ENCODE measurements around the gene EFNA1.

DNA sequence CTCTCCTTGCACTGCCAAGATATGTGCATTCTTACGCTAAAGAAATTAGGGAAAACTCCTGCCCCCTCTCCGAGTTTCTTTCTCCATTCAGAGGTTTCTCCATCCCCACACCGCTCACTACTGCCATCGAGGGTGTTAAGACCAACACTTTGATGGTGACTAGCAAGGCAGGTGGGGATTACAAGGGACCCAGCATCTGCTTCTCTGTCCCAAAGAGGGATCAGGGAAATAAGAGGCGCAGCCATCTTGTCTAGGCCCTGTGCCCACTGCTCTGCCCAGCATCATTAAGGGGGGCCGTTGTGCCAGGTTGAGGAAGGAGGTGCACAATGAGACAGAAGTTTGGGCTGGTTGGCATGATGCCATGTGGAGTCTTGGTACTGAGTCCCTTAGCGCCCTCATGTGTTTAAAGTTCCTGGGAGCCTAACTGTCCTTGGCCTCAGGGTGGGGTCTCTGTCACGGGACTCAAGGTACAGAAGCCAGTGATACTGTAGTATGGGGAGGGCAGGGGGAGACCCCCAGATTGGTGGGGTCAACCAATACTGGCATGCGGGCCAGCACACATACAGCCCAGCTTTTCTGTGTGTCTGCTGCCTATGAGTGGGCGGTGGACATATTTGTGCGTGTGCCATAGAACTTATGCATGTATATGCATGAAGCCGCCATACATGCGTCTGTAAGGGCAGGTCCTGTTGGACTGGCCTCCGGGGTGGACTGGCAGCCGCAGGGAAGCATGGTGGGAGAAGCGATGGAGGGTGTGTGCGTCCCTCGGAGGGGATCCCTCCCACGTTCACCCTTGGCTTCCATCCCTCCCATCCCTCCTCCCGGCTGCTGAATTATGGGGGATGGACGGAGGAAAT, 43.6 kb upstream of the EFNA1 start:
- TF ChIP-seq CEBPB (IDR thresholded peaks at IDR 0.05; ENCODE audit: low read depth) (no peak), TCF7L2 (IDR thresholded peaks at IDR 0.05; ENCODE audit: borderline replicate concordance, extremely low read depth, insufficient read depth, insufficient read length) (no peak), ELF1 (IDR thresholded peaks at IDR 0.05; ENCODE audit: borderline replicate concordance, low read depth) (no peak), ZNF274 (IDR thresholded peaks at IDR 0.05; ENCODE audit: low read depth, low read length) (no peak), EZH2 (IDR thresholded peaks at IDR 0.05) (no peak), POLR2AphosphoS5 (IDR thresholded peaks at IDR 0.05; ENCODE audit: low read depth, low read length) (peak; percentile 52; the same call in 1 of the 2 replicates), EGR1 (IDR thresholded peaks at IDR 0.05; ENCODE audit: low read depth) (no peak)
- TF ChIP-seq, protein P1, sequence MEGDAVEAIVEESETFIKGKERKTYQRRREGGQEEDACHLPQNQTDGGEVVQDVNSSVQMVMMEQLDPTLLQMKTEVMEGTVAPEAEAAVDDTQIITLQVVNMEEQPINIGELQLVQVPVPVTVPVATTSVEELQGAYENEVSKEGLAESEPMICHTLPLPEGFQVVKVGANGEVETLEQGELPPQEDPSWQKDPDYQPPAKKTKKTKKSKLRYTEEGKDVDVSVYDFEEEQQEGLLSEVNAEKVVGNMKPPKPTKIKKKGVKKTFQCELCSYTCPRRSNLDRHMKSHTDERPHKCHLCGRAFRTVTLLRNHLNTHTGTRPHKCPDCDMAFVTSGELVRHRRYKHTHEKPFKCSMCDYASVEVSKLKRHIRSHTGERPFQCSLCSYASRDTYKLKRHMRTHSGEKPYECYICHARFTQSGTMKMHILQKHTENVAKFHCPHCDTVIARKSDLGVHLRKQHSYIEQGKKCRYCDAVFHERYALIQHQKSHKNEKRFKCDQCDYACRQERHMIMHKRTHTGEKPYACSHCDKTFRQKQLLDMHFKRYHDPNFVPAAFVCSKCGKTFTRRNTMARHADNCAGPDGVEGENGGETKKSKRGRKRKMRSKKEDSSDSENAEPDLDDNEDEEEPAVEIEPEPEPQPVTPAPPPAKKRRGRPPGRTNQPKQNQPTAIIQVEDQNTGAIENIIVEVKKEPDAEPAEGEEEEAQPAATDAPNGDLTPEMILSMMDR (IDR thresholded peaks at IDR 0.05 in 2 of 3, conservative IDR thresholded peaks at IDR 0.05 in 1 of 3; ENCODE audit: borderline replicate concordance in 1 of 3, insufficient read depth in 1 of 3, low read depth in 2 of 3, low read length in 2 of 3), result peak in 2 of 3 experiments; percentile 41 to 44; a peak in 4 of 6 replicates
- TF ChIP-seq, protein P2, sequence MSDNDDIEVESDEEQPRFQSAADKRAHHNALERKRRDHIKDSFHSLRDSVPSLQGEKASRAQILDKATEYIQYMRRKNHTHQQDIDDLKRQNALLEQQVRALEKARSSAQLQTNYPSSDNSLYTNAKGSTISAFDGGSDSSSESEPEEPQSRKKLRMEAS (IDR thresholded peaks at IDR 0.05), result no peak

Measured in HCT116 (cell line).